ENCODE measurements around the gene CTU1.

GRCh38 chr19:51098365-51099046 is 9.7 kb downstream of the CTU1 start:
- peak in 1 of 4 experiments; percentile 16 for TF ChIP-seq CTCF (IDR thresholded peaks at IDR 0.05)
- no peak for TF ChIP-seq POLR2A (IDR thresholded peaks at IDR 0.05)

All from uterus (tissue), 2 donors.